Activated CD4-positive, alpha-beta memory T cell treated with anti-CD3 and anti-CD28 coated beads for 36 hours (primary cell): ENCODE measurements around the gene FRAT1. TPM values are rescaled to one million over a fixed set of nuclear protein-coding genes. Genes with fewer than 3 reads are reported as not detected.

ENCODE experiments used
- CTCF ChIA-PET: fragments of 350-600 bp; sonication (Branson Sonifier 250); formaldehyde crosslinking; loops from one replicate; lab custom pipeline; 2021; ENCODE audit warnings: antibody characterized with exemption, inconsistent platforms; lab: Charles Lee
- POLR2A ChIA-PET: fragments of 350-600 bp; sonication (Branson Sonifier 250); formaldehyde crosslinking; loops from one replicate; lab custom pipeline; 2021; ENCODE audit warnings: antibody characterized with exemption; lab: Charles Lee
- DNase-seq: peaks from one replicate; pipeline ENCODE4 v3.0.0-alpha.2; 2020
- H3K27ac Mint-ChIP-seq: one replicate; pipeline ENCODE4 v1.8.0; 2021; ENCODE audit warnings: mixed read lengths
- H3K27me3 Mint-ChIP-seq: one replicate; pipeline ENCODE4 v1.8.0; 2021; ENCODE audit warnings: mixed read lengths
- H3K36me3 Mint-ChIP-seq: one replicate; pipeline ENCODE4 v1.8.0; 2021; ENCODE audit warnings: mixed read lengths
- H3K4me1 Mint-ChIP-seq: one replicate; pipeline ENCODE4 v1.8.0; 2021; ENCODE audit warnings: low read depth, mixed read lengths
- H3K4me3 Mint-ChIP-seq: one replicate; pipeline ENCODE4 v1.8.0; 2021; ENCODE audit warnings: mild to moderate bottlenecking, mixed read lengths
- H3K9me3 Mint-ChIP-seq: one replicate; pipeline ENCODE4 v1.8.0; 2021; ENCODE audit warnings: mixed read lengths
- intact Hi-C: fragments of 100-400 bp; cut with micrococcal nuclease; formaldehyde crosslinking; loops from one replicate; pipeline ENCODE4 v1.15.1; 2023
- total RNA-seq, 2 experiments: library from RNA; stranded (reverse); gene quantifications; one replicate each; pipeline ENCODE4 v1.2.3, GENCODE V29; 2021

FRAT1 gene
- total RNA-seq, 2 experiments from 2014 or later, result 2.1 TPM

DNA sequence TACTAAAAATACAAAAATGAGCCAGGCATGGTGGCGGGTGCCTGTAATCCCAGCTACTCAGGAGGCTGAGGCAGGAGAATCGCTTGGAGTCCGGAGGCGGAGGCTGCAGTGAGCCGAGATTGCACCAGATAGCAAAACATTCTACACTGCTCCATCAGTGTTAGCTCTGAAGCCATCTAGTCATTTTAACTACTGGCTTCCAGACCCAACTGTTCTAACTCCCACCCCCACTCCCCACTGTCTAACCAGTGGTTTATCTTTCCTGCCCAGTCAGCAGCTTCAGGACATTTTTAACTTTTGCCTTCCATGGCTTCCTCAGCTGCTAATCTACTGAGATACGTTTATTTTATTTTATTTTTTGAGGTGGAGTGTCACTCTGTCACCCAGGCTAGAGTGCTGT, 6.2 kb upstream of the FRAT1 start:
- Mint-ChIP-seq H3K36me3 (no peaks in the 10 kb centered on the region), H3K27ac (no peak overlapping the region), H3K27me3 (no peaks in the 10 kb centered on the region), H3K9me3 (no peaks in the 10 kb centered on the region), H3K4me1 (no peaks in the 10 kb centered on the region), H3K4me3 (no peak overlapping the region)
- CTCF ChIA-PET, result interaction anchor here (0.9 kb wide), 1 partner anchor 34 kb away, joined by 3 read pairs; no protein-coding TSS in a partner anchor
- POLR2A ChIA-PET, result interaction anchor here (0.6 kb wide), 1 partner anchor 38 kb away, joined by 5 read pairs; no protein-coding TSS in a partner anchor
- DNase-seq, result no peak
- intact Hi-C loops, result no loop called here

DNA sequence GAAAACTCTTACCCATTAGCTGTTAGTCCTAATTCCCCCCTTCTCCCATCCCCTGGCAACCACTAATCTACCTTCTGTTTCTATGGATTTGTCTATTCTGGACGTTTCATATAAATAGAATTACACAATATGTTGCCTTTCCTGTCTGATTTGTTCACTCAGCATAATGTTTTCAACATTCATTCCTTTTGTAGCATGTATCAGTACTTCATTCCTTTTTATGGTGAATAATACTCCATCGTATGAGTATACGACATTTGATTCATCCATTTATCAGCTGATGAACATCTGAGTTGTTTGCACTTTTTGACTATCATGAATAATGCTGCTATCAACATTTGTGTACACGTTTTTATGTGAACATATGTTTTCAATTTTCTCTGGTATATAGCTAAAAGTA, 4.4 kb upstream of the FRAT1 start:
- H3K9me3 Mint-ChIP-seq, result no peaks in the 10 kb centered on the region
- H3K27me3 Mint-ChIP-seq, result peaks cover 2% of the 10 kb centered on the region
- POLR2A ChIA-PET, result no interaction called here
- CTCF ChIA-PET, result interaction anchor here (0.8 kb wide), 1 partner anchor 36 kb away, joined by 3 read pairs; no protein-coding TSS in a partner anchor
- H3K27ac Mint-ChIP-seq, result no peak overlapping the region
- DNase-seq, result no peak
- no peaks in the 10 kb centered on the region for H3K36me3 Mint-ChIP-seq
- peaks cover 4% of the 10 kb centered on the region for H3K4me1 Mint-ChIP-seq
- H3K4me3 Mint-ChIP-seq, result no peak overlapping the region
- intact Hi-C loops, result no loop called here

DNA sequence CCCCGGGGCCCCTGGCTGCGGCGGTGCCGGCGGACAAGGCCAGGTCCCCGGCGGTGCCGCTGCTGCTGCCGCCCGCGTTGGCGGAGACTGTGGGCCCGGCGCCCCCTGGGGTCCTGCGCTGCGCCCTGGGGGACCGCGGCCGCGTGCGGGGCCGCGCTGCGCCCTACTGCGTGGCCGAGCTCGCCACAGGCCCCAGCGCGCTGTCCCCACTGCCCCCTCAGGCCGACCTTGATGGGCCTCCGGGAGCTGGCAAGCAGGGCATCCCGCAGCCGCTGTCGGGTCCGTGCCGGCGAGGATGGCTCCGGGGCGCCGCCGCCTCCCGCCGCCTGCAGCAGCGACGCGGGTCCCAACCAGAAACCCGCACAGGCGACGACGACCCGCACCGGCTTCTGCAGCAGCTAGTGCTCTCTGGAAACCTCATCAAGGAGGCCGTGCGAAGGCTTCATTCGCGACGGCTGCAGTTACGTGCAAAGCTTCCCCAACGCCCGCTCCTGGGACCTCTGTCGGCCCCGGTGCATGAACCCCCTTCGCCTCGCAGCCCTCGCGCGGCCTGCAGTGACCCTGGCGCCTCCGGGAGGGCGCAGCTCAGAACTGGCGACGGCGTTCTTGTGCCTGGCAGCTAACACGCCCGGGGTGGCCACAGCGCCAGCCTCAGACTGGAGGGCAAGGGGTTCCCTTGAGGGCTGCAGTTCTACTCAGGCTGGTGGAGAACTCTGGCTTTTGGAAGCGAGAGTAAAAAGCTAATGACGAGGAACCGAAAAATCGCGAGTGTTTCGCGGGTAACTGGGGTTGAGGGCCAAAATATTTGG, 804 bp downstream of the FRAT1 start:
- Mint-ChIP-seq H3K36me3 (no peaks in the 10 kb centered on the region), H3K9me3 (no peaks in the 10 kb centered on the region), H3K27ac (peak overlapping the region; percentile 69), H3K4me1 (peaks cover 24% of the 10 kb centered on the region), H3K4me3 (peak overlapping the region; percentile 81), H3K27me3 (peaks cover 6% of the 10 kb centered on the region)
- CTCF ChIA-PET, result interaction anchor here (0.8 to 2.0 kb wide), 6 partner anchors 13 to 247 kb away, joined by 3 to 21 read pairs (median 4); partner anchors contain the start of genes ARHGAP19, FRAT2 and RRP12
- intact Hi-C loops, result loop anchor here (1.0 kb wide), 2 partner anchors 14 to 28 kb away; partner anchors contain the start of genes ARHGAP19 and FRAT2
- POLR2A ChIA-PET, result interaction anchor here (0.7 to 3.1 kb wide), 7 partner anchors 9 to 108 kb away, joined by 3 to 29 read pairs (median 5); partner anchors contain the start of genes FRAT2 and RRP12
- peak; percentile 75 for DNase-seq

DNA sequence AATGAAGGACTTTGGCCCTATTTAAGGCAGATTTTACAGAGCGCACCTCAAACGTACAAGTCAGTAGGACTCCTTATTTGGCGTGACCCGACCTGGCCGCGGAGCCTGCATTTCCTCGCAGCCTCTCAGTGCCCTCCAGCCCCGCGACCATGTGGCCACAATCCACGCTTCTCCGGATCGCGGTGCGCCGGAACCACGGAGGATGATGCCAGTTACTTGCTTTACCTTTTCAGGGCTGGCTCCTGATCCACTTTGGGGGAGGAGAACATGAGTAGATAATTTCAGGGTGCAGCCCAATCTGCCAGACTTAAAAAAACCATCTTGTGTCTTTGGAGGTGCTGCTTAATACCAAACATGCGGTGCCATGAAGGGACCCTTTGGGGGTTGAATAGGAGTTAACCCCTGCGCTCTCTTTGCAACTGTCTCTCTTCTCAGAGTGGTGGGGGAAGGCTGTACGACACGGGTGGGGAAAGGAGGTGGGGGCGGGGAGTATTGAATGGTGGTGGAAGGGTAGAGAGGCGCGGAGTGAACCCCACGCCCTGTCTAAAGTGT, 1.5 kb downstream of the FRAT1 start:
- Mint-ChIP-seq H3K4me3 (peak overlapping the region; percentile 81), H3K9me3 (no peaks in the 10 kb centered on the region), H3K27ac (peak overlapping the region; percentile 69), H3K36me3 (no peaks in the 10 kb centered on the region), H3K27me3 (peaks cover 6% of the 10 kb centered on the region), H3K4me1 (peaks cover 24% of the 10 kb centered on the region)
- peak; percentile 39 for DNase-seq
- CTCF ChIA-PET, result interaction anchor here (0.8 to 2.0 kb wide), 5 partner anchors 13 to 248 kb away, joined by 3 to 21 read pairs (median 3); partner anchors contain the start of genes FRAT2 and RRP12
- POLR2A ChIA-PET, result interaction anchor here (0.7 to 3.1 kb wide), 6 partner anchors 8 to 107 kb away, joined by 3 to 29 read pairs (median 6); partner anchors contain the start of genes FRAT2 and RRP12
- intact Hi-C loops, result no loop called here

DNA sequence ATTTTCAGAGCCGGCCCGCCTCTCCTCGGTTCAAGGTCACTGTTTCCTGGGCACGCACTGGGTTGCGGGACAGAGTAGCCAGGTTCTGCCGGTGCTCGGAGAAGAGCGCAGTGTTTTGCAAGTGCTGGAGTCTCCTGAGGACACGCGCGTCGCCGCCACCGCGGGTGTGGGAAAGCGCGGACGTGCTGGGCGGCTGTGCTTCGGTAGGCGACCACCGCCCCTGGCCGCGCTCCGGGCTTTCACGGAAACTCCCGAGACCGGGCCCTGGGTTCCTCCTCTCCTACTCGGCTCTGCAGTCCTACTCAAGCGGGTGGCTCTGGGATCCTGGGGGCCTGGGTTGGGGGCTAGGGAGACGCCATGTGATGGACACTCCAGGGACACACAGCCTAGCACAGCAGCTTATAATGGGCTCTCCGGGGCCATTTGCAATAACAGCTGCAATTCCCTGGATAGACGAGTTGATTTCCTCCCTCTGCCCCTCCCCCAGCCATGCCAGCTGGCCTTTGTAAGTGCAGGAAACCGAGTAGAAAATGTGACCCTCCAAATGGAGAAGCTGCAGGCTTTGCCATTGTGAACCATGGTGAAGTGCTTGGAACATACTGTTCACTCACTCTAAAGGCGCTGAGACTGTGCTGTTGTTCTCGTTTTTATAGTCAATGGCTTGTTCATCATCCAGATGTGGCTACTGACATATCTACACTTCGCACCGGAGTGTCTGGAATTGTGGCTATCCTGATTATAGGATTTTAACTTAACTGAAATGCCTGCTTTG, 2.1 kb downstream of the FRAT1 start:
- Mint-ChIP-seq H3K27me3 (peaks cover 6% of the 10 kb centered on the region), H3K9me3 (no peaks in the 10 kb centered on the region), H3K4me1 (peaks cover 24% of the 10 kb centered on the region), H3K36me3 (no peaks in the 10 kb centered on the region), H3K27ac (no peak overlapping the region), H3K4me3 (peak overlapping the region; percentile 81)
- no peak for DNase-seq
- CTCF ChIA-PET, result interaction anchor here (1.2 kb wide), 1 partner anchor 78 kb away, joined by 3 read pairs; no protein-coding TSS in a partner anchor
- POLR2A ChIA-PET, result no interaction called here
- intact Hi-C loops, result no loop called here

DNA sequence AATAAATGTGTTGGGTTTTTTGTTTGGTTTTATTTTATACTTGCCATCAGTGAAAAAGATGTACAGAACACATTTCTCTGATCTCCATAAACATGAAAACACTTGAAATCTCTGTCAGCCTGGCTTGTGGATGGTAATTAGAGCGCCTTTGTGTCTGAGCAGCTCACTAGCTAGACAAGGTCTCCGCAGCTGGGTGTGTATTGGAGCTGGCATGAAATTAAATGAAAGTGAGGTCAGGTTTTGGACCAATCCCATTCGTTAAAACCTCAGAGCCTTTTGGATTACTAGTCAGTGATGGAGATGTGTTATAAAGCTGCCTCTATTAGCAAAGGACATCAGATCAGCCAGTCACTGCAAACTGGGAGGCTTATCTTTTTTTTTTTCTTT, 2.7 kb downstream of the FRAT1 start:
- intact Hi-C loops, result no loop called here
- peaks cover 6% of the 10 kb centered on the region for H3K27me3 Mint-ChIP-seq
- DNase-seq, result no peak
- no peak overlapping the region for H3K27ac Mint-ChIP-seq
- peaks cover 24% of the 10 kb centered on the region for H3K4me1 Mint-ChIP-seq
- CTCF ChIA-PET, result interaction anchor here (0.8 to 1.2 kb wide), 2 partner anchors 10 to 78 kb away, joined by 3 read pairs; no protein-coding TSS in a partner anchor
- H3K4me3 Mint-ChIP-seq, result no peak overlapping the region
- POLR2A ChIA-PET, result no interaction called here
- no peaks in the 10 kb centered on the region for H3K36me3 Mint-ChIP-seq
- H3K9me3 Mint-ChIP-seq, result no peaks in the 10 kb centered on the region

DNA sequence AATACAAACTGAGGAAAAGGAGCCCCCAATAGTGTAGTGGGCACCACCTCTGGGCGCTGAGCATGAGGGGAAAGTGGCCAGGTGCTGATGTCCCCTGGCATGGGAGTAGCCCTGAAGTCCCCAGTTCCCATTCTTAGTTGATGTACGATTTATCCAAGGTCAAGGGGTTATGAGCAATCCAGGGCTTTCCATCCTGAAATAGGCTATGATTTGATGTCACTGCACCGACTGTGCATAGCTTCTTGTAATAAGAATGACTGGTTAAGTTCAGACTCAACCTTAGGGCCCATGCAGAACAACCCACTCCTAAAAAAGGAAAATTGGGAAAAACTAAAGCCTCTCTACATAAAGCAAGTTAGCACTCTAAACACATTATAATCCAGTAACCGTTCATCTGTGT, 4.4 kb downstream of the FRAT1 start:
- no peak for DNase-seq
- peaks cover 6% of the 10 kb centered on the region for H3K27me3 Mint-ChIP-seq
- intact Hi-C loops, result no loop called here
- POLR2A ChIA-PET, result interaction anchor here (0.5 kb wide), 1 partner anchor 298 kb away, joined by 3 read pairs; no protein-coding TSS in a partner anchor
- no peaks in the 10 kb centered on the region for H3K9me3 Mint-ChIP-seq
- no peak overlapping the region for H3K4me3 Mint-ChIP-seq
- H3K36me3 Mint-ChIP-seq, result no peaks in the 10 kb centered on the region
- H3K27ac Mint-ChIP-seq, result no peak overlapping the region
- CTCF ChIA-PET, result no interaction called here
- H3K4me1 Mint-ChIP-seq, result peaks cover 36% of the 10 kb centered on the region

DNA sequence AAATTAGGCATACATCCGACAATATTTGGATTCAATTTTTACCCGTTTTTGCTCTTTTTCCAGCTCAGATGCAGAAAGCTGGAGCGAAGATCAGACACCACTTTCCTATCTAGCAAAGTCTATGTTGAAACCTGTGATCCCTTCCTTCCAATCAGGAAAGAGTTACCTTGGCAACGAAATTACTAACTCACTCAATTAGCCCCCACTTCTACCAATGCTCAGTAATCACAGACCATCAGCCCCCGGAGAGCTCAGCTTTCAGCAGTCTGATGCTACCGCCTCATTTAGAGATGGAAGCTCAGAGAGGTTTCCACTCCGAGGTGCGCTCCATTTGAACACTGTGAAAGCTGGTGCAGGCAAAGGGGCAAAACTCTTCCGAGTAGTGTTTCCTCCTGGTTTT, 6.7 kb downstream of the FRAT1 start:
- peaks cover 38% of the 10 kb centered on the region for H3K4me1 Mint-ChIP-seq
- H3K9me3 Mint-ChIP-seq, result no peaks in the 10 kb centered on the region
- peaks cover 2% of the 10 kb centered on the region for H3K36me3 Mint-ChIP-seq
- H3K27ac Mint-ChIP-seq, result no peak overlapping the region
- ChIA-PET POLR2A (no interaction called here), CTCF (interaction anchor here (0.6 kb wide), 1 partner anchor 51 kb away, joined by 3 read pairs; no protein-coding TSS in a partner anchor)
- DNase-seq, result no peak
- no peaks in the 10 kb centered on the region for H3K27me3 Mint-ChIP-seq
- no peak overlapping the region for H3K4me3 Mint-ChIP-seq
- intact Hi-C loops, result no loop called here

DNA sequence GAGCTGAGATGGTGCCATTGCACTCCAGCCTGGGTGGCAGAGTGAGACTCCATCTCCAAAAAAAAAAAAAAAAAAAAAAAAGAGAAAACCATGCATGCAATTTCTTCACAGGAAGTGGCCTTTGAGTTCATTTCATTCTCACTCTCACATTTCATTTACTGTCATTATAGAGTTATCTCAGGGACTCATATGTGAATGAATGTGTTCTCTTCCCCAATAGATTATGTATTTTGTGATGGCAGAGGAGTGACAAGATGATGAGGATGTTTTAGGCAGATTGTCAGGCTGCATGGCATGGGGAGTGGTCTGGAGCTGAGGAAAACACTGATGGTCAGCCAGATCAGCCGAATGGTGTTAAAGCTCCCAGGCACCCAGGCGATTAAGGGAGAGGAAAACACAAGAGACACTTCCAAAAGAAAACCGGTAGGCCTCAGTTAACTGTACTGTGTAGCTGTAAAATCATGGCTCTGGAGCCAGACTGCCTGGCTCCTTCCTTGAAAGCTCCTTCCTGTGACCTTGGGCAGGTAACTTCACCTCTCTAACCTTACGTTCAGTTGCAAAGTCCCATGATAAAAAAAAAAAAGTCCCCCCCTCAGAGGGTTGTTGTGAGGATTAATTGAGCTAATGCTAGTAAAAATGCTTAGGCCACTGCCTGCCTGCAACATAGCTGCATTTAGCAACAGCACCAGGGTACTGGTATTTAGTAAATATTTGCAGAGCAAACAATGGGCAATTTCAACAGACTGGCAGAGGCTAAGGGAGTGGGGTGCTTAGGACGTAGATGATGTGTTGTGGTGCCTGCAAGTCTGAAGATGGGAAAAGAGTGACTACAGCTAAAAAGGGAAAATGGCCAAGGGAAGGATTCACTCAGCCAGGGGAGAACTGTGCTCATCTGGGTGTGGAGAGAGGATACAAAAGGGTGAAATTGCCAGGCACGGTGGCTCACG, 8.6 kb downstream of the FRAT1 start:
- intact Hi-C loops, result no loop called here
- CTCF ChIA-PET, result interaction anchor here (1.2 to 1.4 kb wide), 2 partner anchors 49 to 117 kb away, joined by 4 to 5 read pairs; no protein-coding TSS in a partner anchor
- Mint-ChIP-seq H3K27ac (peak overlapping the region; percentile 76), H3K4me3 (no peak overlapping the region), H3K27me3 (no peaks in the 10 kb centered on the region), H3K36me3 (peaks cover 2% of the 10 kb centered on the region), H3K4me1 (peaks cover 40% of the 10 kb centered on the region), H3K9me3 (no peaks in the 10 kb centered on the region)
- DNase-seq, result no peak
- POLR2A ChIA-PET, result interaction anchor here (1.4 to 1.7 kb wide), 2 partner anchors 8 to 9 kb away, joined by 3 to 5 read pairs; partner anchors contain the start of gene FRAT1

DNA sequence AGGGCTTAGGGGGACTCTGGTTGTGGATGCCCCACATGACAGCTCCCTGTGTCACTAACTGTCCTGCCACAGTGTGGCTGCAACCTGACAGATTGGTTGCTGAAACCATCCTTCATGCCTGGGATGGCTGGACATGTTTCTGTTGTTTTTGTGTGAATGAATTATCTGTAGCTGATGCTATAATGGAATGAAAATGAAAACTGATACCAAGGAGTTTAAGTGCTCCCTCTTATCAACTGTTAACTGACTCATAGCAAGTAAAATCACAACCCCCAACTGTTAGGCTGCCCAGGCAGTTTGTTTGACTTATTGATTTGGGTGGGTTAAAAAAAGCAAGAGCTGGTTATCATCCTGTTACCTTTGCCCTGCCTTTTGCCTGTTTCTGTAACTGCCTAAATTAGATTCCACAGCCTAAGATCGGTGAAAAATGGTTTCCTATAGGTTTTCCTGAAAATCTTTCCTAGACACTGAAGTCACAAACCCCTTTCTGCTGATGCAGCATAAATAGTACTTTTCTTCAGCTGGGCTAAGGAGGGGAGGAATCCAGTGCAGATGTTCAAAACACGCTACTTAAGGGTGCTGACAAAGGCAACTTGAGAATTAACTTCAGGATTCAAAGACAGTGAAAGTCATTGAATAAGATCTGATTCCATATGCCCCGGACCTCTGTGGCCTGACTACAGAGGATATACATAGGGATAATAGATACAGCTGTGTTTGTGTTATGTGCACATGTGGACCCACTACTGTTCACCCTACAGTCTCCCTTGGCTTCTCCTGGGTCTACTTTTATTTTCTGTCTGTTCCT, 9.8 kb downstream of the FRAT1 start:
- CTCF ChIA-PET, result interaction anchor here (1.2 kb wide), 2 partner anchors 50 to 116 kb away, joined by 4 to 6 read pairs; no protein-coding TSS in a partner anchor
- peak; percentile 39 for DNase-seq
- no peak overlapping the region for H3K27ac Mint-ChIP-seq
- H3K4me1 Mint-ChIP-seq, result peaks cover 50% of the 10 kb centered on the region
- intact Hi-C loops, result no loop called here
- H3K36me3 Mint-ChIP-seq, result peaks cover 4% of the 10 kb centered on the region
- POLR2A ChIA-PET, result interaction anchor here (1.4 to 1.7 kb wide), 2 partner anchors 9 to 10 kb away, joined by 3 to 5 read pairs; partner anchors contain the start of gene FRAT1
- H3K4me3 Mint-ChIP-seq, result no peak overlapping the region
- no peaks in the 10 kb centered on the region for H3K9me3 Mint-ChIP-seq
- no peaks in the 10 kb centered on the region for H3K27me3 Mint-ChIP-seq
